ENCODE measurements around the gene PAAF1.

PAAF1 gene

GRCh38 chr11:73939096-73939495 lies 62.3 kb downstream of the PAAF1 start:
- in situ Hi-C loops (cut with MboI; ENCODE audit: low pct_unique_long_range_greater_than_20kb, low sequenced_read_pairs) = no loop called here
- peak; percentile 45 for DNase-seq

- in situ Hi-C loops (cut with MboI; ENCODE audit: low pct_unique_long_range_greater_than_20kb, low sequenced_read_pairs) = no loop called here
- DNase-seq = no peak
These were observed 64.2 kb downstream of the PAAF1 start for GRCh38 chr11:73940801-73941570.

- in situ Hi-C loops (cut with MboI; ENCODE audit: low pct_unique_long_range_greater_than_20kb, low sequenced_read_pairs) = no loop called here
- DNase-seq = no peak
These were observed 65.2 kb downstream of the PAAF1 start for GRCh38 chr11:73942010-73942409.

- in situ Hi-C loops (cut with MboI; ENCODE audit: low pct_unique_long_range_greater_than_20kb, low sequenced_read_pairs) = no loop called here
- DNase-seq = no peak
These were observed 67.3 kb downstream of the PAAF1 start for GRCh38 chr11:73944085-73944484.

- DNase-seq = no peak
These were observed 68.1 kb downstream of the PAAF1 start for GRCh38 chr11:73944901-73945300.

GRCh38 chr11:73945396-73945795 lies 68.6 kb downstream of the PAAF1 start:
- no peak for DNase-seq

More at GRCh38 chr11:73944901-73945300, 68.1 kb downstream of the PAAF1 start:
- in situ Hi-C loops (cut with MboI; ENCODE audit: low pct_unique_long_range_greater_than_20kb, low sequenced_read_pairs) = no loop called here

GRCh38 chr11:73946798-73947458 lies 70.1 kb downstream of the PAAF1 start:
- DNase-seq = peak; percentile 51
- in situ Hi-C loops (cut with MboI; ENCODE audit: low pct_unique_long_range_greater_than_20kb, low sequenced_read_pairs) = no loop called here

More at GRCh38 chr11:73945396-73945795, 68.6 kb downstream of the PAAF1 start:
- in situ Hi-C loops (cut with MboI; ENCODE audit: low pct_unique_long_range_greater_than_20kb, low sequenced_read_pairs) = no loop called here

GRCh38 chr11:73949246-73949645 lies 72.4 kb downstream of the PAAF1 start:
- no peak for DNase-seq
- in situ Hi-C loops (cut with MboI; ENCODE audit: low pct_unique_long_range_greater_than_20kb, low sequenced_read_pairs) = no loop called here

- in situ Hi-C loops (cut with MboI; ENCODE audit: low pct_unique_long_range_greater_than_20kb, low sequenced_read_pairs) = no loop called here
- no peak for DNase-seq
These were observed 73.1 kb downstream of the PAAF1 start for GRCh38 chr11:73949912-73950311.

- peak; percentile 64 for DNase-seq
- in situ Hi-C loops (cut with MboI; ENCODE audit: low pct_unique_long_range_greater_than_20kb, low sequenced_read_pairs) = no loop called here
These were observed 74.3 kb downstream of the PAAF1 start, which contains the start of gene DNAJB13 for GRCh38 chr11:73950869-73951710. Gene DNAJB13, plus strand, starts transcription at chr11:73951026. Its CDS starts 44 bp downstream, at chr11:73951070.

GRCh38 chr11:73951797-73952196 lies 75.0 kb downstream of the PAAF1 start:
- DNase-seq = no peak
- in situ Hi-C loops (cut with MboI; ENCODE audit: low pct_unique_long_range_greater_than_20kb, low sequenced_read_pairs) = no loop called here

GRCh38 chr11:73956876-73957653 lies 80.3 kb downstream of the PAAF1 start:
- no peak for DNase-seq
- in situ Hi-C loops (cut with MboI; ENCODE audit: low pct_unique_long_range_greater_than_20kb, low sequenced_read_pairs) = no loop called here

- DNase-seq = no peak
- in situ Hi-C loops (cut with MboI; ENCODE audit: low pct_unique_long_range_greater_than_20kb, low sequenced_read_pairs) = no loop called here
These were observed 81.0 kb downstream of the PAAF1 start for GRCh38 chr11:73957654-73958361.

GRCh38 chr11:73958521-73959141 lies 81.8 kb downstream of the PAAF1 start:
- no peak for DNase-seq
- in situ Hi-C loops (cut with MboI; ENCODE audit: low pct_unique_long_range_greater_than_20kb, low sequenced_read_pairs) = no loop called here

GRCh38 chr11:73961321-73961720 lies 84.5 kb downstream of the PAAF1 start:
- in situ Hi-C loops (cut with MboI; ENCODE audit: low pct_unique_long_range_greater_than_20kb, low sequenced_read_pairs) = no loop called here
- no peak for DNase-seq

GRCh38 chr11:73962101-73962705 lies 85.4 kb downstream of the PAAF1 start:
- in situ Hi-C loops (cut with MboI; ENCODE audit: low pct_unique_long_range_greater_than_20kb, low sequenced_read_pairs) = no loop called here
- no peak for DNase-seq

GRCh38 chr11:73963861-73964260 lies 87.1 kb downstream of the PAAF1 start:
- no peak for DNase-seq
- in situ Hi-C loops (cut with MboI; ENCODE audit: low pct_unique_long_range_greater_than_20kb, low sequenced_read_pairs) = no loop called here
